Kidney (tissue), 14 donors: ENCODE measurements around the gene ING5. TPM values are rescaled to one million over a fixed set of nuclear protein-coding genes. Genes with fewer than 3 reads are reported as not detected.

Source experiments
- DNase-seq, 5 donors: peaks; one replicate each; pipeline ENCODE4 v3.0.0-alpha.2; 2013 to 2020
- FAIRE-seq: peaks from 2 replicates; lab custom pipeline; 2012; peaks lifted over from hg19 to GRCh38; lab: Jason Lieb, UNC
- H3K27ac ChIP-seq, 2 donors: one replicate each; pipeline ENCODE4 v1.7.0; 2013; ENCODE audit warnings: low read depth in 2 of 2, low read length in 2 of 2, inconsistent platforms in 1 of 2
- H3K27me3 ChIP-seq: one replicate; pipeline ENCODE4 v1.7.1; 2013; ENCODE audit warnings: low read length, inconsistent platforms; ENCODE audit not compliant: control insufficient read depth, insufficient read depth
- H3K36me3 ChIP-seq, 3 donors: one replicate each; pipeline versions ENCODE4 v1.7.0 to v1.7.1; 2013; ENCODE audit warnings: low read length in 3 of 3, control low read depth in 1 of 3, inconsistent platforms in 1 of 3; ENCODE audit not compliant: insufficient read depth in 3 of 3, control insufficient read depth in 2 of 3
- H3K4me1 ChIP-seq, 3 donors: one replicate each; pipeline versions ENCODE4 v1.7.0 to v1.7.1; 2013; ENCODE audit warnings: low read length in 3 of 3, inconsistent platforms in 1 of 3, low read depth in 1 of 3; ENCODE audit not compliant: control insufficient read depth in 2 of 3, insufficient read depth in 2 of 3
- H3K4me3 ChIP-seq, 3 donors: one replicate each; pipeline versions ENCODE4 v1.7.0 to v1.8.1; 2013; ENCODE audit warnings: low read length in 3 of 3, control low read depth in 1 of 3, inconsistent platforms in 1 of 3
- H3K9ac ChIP-seq, 3 donors: one replicate each; pipeline versions ENCODE4 v1.7.0 to v1.7.1; 2013; ENCODE audit warnings: low read length in 3 of 3, control low read depth in 1 of 3, inconsistent platforms in 1 of 3
- H3K9me3 ChIP-seq, 3 donors: one replicate each; pipeline versions ENCODE4 v1.7.0 to v1.7.1; 2013; ENCODE audit warnings: low read length in 3 of 3, control low read depth in 1 of 3, inconsistent platforms in 1 of 3; ENCODE audit not compliant: control insufficient read depth in 2 of 3, insufficient read depth in 1 of 3
- CTCF ChIP-seq: IDR thresholded peaks from 3 replicates; pipeline ENCODE4 v1.5.1; 2012; ENCODE audit warnings: mild to moderate bottlenecking, moderate library complexity, borderline replicate concordance; ENCODE audit not compliant: insufficient read depth; ENCODE audit errors: extremely low read depth
- intact Hi-C: fragments of 100-400 bp; cut with DNase I; formaldehyde crosslinking; loops from one replicate; pipeline ENCODE4 v1.11.1; 2022
- polyA plus RNA-seq: library from polyadenylated mRNA; stranded (reverse); fragments of 350-450 nt; fragmentation: Illumina TruSeq; extraction: RNeasy Lipid Tissue Mini Kit (QIAGEN cat#74804); gene quantifications from one replicate; pipeline ENCODE4 v1.2.3, GENCODE V29; 2014; ENCODE audit warnings: low read depth, low replicate concordance; ENCODE audit not compliant: insufficient read depth
- total RNA-seq: library from RNA; stranded (reverse); fragmentation: NEBNext Ultra II Directional; extraction: Animal tissue kit (Norgen Biotek cat#: 25700); gene quantifications from one replicate; pipeline ENCODE4 v1.2.1, GENCODE V29; 2021
- donor health status: control.
- donor health status: control.
- donor health status: control.
- donor health status: control.
- donor health status: control.
- donor health status: DM: yes; HTN: yes; CAD: no.
- donor health status: Normal renal cell carcinoma (clear cell type).

The ING5 gene
- total and polyA plus RNA-seq, 2 donors from 2014 or later, result 27.3 to 37.7 TPM

GRCh38 chr2:241702155-241703031 lies 554 bp downstream of the ING5 start:
- peak; percentile 92 to 96 (median 94) for DNase-seq
- Histone ChIP-seq H3K4me3 (peak overlapping the region; percentile 30 to 71 (median 59)), H3K36me3 (peaks cover 5 to 7% (median 5%) of the 10 kb centered on the region in 3 donors), H3K9ac (peak overlapping the region in 2 of 3 donors; percentile 17 to 67), H3K4me1 (peaks cover 0 to 7% (median 4%) of the 10 kb centered on the region in 3 donors), H3K27me3 (no peaks in the 10 kb centered on the region), H3K9me3 (no peaks in the 10 kb centered on the region), H3K27ac (peak overlapping the region; percentile 84 to 85)
- intact Hi-C loops, result no loop called here
- FAIRE-seq, result no peak
- TF ChIP-seq CTCF, result peak; percentile 32

DNA sequence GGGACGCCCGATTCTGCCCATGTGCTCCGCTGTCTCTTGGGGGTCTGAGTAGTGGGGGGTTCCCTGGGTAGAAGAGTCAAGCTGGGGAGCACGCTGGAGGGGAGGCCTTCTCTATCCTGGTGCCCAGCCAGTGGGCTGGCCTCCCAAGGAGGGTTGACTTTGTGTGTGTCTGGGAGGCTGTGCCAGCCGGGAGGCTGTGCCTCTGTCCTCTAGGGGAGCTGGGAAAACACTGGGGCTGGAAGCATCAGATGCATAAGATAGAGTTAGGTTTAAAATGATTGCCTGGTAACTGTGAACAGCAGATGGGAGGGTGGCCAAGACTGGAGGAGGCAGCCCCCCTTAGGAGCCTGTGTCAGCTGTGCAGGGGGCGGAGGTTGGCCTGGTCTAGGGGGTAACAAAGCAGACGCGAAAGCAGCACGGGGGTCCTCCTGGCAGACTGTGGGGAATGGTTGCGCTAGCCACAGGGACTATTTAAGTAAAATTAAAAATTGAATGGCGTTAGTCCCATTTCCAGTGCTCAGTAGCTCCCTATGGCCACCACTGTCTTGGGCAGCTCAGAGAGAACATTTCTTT lies 1.3 kb downstream of the ING5 start:
- peaks cover 0 to 7% (median 4%) of the 10 kb centered on the region in 3 donors for H3K4me1 ChIP-seq
- H3K9ac ChIP-seq, result peak overlapping the region in 2 of 3 donors; percentile 17 to 67
- H3K4me3 ChIP-seq, result peak overlapping the region; percentile 30 to 62 (median 59)
- H3K9me3 ChIP-seq, result no peaks in the 10 kb centered on the region
- H3K36me3 ChIP-seq, result peaks cover 5 to 10% (median 7%) of the 10 kb centered on the region in 3 donors
- peak in 1 of 5 donors; percentile 26 for DNase-seq
- no peak for TF ChIP-seq CTCF
- intact Hi-C loops, result no loop called here
- H3K27ac ChIP-seq, result peak overlapping the region in 1 of 2 donors; percentile 32
- H3K27me3 ChIP-seq, result no peaks in the 10 kb centered on the region
- FAIRE-seq, result no peak

- DNase-seq, result no peak
- intact Hi-C loops, result no loop called here
- H3K27ac ChIP-seq, result no peak overlapping the region
- H3K27me3 ChIP-seq, result no peaks in the 10 kb centered on the region
- H3K4me1 ChIP-seq, result peaks cover 0 to 7% (median 4%) of the 10 kb centered on the region in 3 donors
- H3K36me3 ChIP-seq, result peaks cover 14 to 27% (median 18%) of the 10 kb centered on the region in 3 donors
- H3K9me3 ChIP-seq, result no peaks in the 10 kb centered on the region
- no peak for FAIRE-seq
- TF ChIP-seq CTCF, result no peak
- no peak overlapping the region for H3K9ac ChIP-seq
- no peak overlapping the region for H3K4me3 ChIP-seq
Measured at GRCh38 chr2:241706537-241706936, 4.7 kb downstream of the ING5 start.
